Daoy (cell line): Measurements from ENCODE around the gene SSTR5. TPM values are rescaled to one million over a fixed set of nuclear protein-coding genes. Genes with fewer than 3 reads are reported as not detected.
A peak's percentile ranks its signal among the peaks of the same experiment; 100 is the strongest.
"Not testable (repeated sequence)": the region's sequence is repeated elsewhere in the genome, so short reads cannot be mapped to it uniquely, and the experiment has no call there.

Experiments
- DNase-seq: peaks from one replicate; pipeline ENCODE4 v3.0.0-alpha.2; 2015; ENCODE audit warnings: low read depth
- total RNA-seq: library from RNA; depleted of rRNA; stranded (reverse); fragments of >200 nt; shearing (Covaris generic); gene quantifications from 2 replicates; pipeline ENCODE4 v1.2.3, GENCODE V29; 2014; rRNA removed

Gene SSTR5
- total RNA-seq = not detected in 2 replicates

- DNase-seq = no peak
These were observed at the start of gene SSTR5 for GRCh38 chr16:1072526-1073261. TSS of gene SSTR5 (plus strand) at chr16:1072747. CDS start at chr16:1078869, 6,122 bp downstream.

DNA sequence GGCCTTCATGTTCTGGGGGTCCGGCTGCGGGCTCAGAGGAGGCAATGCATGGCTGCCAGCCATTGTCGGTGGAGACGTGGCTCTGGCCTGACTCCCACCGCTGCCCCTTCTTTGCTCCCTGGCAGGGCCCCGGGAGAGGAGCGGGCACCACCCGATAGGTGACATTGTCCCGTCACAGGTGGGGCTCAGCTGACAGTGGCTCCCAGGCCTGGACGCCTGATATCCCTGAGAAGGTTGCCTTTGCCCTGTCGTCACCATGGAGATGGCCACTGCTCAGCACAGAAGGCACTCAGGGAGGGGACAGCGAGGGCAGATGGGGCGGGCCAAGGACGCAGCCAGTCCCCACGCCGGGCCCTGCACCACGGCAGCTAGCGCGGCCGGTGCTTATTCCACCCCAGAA lies 48.4 kb upstream of the SSTR5 start:
- no peak for DNase-seq

DNA sequence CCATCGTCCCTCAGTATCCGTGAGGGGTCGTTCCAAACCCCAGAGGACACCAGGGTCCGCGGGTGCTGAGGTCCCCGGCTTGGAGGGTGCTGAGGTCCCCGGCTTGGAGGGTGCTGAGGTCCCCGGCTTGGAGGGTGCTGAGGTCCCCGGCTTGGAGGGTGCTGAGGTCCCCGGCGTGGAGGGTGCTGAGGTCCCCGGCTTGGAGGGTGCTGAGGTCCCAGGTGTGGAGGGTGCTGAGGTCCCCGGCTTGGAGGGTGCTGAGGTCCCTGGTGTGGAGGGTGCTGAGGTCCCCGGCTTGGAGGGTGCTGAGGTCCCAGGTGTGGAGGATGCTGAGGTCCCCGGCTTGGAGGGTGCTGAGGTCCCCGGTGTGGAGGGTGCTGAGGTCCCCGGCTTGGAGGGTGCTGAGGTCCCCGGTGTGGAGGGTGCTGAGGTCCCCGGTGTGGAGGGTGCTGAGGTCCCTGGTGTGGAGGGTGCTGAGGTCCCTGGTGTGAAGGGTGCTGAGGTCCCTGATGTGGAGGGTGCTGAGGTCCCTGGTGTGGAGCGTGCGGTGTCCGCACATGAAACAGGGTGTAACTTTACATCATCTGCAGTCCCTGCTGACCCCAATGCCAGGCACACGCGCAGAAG lies 47.3 kb upstream of the SSTR5 start:
- DNase-seq = not testable (repeated sequence)

GRCh38 chr16:1026057-1026783 lies 46.3 kb upstream of the SSTR5 start:
- no peak for DNase-seq

DNA sequence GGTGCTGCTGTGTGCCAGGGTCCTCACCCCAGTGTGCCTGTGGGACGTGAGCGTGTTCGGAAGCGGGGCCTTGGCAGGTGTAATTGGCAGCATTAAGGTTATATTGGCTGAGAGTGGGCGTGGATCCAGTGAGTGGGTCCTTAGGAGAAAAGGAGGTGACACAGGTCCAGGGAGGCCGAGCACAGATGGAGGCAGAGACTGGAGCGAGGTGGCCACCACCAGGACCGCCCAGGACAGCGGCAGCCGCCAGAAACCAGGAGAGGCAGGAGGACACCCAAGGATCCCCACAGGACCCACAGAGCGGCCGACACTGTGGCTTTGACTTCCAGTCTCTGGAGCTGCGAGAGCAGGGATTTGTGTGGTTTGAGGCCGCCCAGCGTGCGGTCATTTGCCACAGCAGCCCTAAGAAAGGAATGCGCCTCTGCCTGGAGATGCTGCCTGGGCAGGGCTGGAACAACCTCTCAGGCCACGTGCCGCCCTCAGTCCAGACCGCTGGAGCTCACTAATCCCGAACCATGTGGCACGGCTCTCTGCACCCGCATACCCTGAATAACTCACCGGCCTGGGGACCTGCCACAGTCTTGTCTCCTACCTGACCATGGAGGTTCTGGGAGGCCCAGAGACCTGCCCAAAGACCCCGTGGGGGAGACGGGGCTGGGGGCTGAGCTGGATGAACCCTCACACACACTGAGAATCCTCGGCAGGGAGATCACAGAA lies 45.6 kb upstream of the SSTR5 start:
- no peak for DNase-seq

DNA sequence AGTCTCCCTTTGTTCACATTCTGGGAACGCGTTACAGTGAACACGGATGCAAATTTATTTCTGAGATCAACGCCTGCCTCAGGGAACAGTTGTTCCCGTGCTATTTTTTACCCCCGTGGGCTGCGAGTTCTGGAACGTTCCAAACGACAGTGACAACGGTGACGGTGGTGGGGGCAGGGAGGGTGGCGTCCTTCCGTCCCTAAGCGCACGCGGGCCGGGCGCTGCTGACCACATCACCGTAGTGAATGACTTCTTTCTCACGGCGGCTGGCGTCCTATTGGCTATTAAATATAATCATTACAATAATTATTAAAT lies 45.1 kb upstream of the SSTR5 start:
- DNase-seq = no peak

GRCh38 chr16:1028056-1028455 lies 44.5 kb upstream of the SSTR5 start:
- no peak for DNase-seq

DNA sequence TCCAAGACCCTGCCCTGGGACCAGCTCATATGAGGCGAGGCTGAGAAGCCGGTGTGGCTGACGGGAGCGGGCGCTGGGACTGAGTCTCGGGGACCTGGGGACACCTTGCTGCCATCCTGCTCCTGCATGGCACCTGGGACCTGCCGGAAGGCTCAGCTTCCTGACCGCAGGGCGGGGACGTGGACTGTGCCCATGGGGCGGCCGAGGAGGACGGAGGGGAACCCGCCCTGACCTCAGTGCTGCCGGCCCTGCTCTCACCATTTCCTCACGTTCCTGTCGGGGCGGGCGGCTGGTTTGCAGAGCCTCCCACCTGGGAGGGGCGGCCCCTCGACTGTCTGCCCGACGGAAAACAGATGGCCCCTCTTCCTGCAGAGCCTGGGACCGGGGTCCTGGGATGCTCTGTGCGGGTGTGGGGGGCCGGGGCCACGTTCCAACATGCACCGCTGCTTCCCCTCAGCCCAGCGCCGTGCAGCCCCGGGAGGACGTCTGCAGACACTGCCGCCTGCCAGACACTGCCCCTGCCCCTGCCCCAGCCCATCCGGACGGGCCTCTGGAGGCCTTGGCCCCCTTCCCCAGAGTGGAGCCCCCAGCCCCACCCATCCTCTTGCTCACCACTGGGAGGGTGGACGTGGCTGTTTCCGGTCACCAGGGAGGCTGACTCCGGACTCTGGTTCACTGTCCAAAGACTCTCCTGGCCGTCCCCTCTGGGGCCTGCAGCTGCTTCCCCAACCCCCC lies 43.9 kb upstream of the SSTR5 start:
- DNase-seq = no peak

- DNase-seq = no peak
These were observed 43.3 kb upstream of the SSTR5 start for GRCh38 chr16:1029259-1029545.

- no peak for DNase-seq
These were observed 42.1 kb upstream of the SSTR5 start for GRCh38 chr16:1030473-1030901.

DNA sequence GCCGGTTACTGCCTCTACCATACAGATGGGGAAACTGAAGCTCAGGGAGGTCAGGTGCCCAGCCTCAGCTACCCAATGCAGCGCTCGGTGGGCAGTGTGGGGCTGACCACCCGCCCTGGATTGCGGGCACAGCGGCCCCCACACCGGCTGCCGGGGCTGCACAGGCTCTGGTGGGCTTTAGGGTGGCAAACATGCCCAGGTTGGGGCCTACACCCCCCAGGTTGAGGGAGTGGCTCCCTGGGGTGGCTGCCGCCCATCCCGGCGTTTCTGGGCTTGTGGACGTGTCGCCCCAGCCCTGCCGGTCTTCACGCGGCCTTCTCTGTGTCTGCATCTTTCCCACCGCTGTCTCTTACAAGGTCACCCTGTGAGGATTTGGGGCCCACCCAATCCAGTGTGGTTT lies 40.9 kb upstream of the SSTR5 start:
- DNase-seq = no peak

DNA sequence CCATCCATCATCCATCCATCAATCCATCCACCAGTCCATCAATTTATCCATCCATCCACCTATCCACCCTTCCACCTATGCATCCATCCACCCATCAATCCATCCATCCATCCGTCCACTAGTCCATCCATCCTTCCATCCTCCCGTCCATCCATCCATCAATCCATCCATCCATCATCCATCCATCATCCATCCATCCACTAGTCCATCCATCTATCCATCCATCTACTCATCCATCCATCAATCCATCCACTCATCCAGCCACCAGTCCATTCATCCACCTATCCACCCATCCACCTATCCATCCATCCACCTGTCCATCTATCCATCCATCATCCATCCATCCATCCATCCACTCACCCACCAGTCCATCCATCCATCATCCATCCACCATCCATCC lies 39.9 kb upstream of the SSTR5 start:
- no peak for DNase-seq

DNA sequence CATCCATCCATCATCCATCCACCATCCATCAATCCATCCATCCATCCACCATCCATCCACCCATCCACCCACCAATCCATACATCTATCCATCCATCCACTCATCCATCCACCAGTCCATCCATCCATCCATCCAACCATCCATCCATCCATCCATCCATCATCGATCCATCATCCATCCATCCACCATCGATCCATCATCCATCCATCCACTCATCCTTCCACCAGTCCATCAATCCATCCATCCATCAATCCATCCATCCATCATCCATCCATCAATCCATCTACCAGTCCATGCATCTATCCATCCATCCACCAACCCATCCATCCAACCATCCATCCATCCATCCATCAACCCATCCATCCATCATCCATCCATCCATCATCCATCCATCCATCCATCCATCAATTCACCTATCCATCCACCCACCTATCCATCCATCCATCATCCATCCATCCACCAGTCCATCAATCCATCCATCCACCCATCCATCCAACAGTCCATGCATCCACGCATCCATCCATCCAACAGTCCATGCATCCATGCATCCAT lies 39.3 kb upstream of the SSTR5 start:
- DNase-seq = no peak

DNA sequence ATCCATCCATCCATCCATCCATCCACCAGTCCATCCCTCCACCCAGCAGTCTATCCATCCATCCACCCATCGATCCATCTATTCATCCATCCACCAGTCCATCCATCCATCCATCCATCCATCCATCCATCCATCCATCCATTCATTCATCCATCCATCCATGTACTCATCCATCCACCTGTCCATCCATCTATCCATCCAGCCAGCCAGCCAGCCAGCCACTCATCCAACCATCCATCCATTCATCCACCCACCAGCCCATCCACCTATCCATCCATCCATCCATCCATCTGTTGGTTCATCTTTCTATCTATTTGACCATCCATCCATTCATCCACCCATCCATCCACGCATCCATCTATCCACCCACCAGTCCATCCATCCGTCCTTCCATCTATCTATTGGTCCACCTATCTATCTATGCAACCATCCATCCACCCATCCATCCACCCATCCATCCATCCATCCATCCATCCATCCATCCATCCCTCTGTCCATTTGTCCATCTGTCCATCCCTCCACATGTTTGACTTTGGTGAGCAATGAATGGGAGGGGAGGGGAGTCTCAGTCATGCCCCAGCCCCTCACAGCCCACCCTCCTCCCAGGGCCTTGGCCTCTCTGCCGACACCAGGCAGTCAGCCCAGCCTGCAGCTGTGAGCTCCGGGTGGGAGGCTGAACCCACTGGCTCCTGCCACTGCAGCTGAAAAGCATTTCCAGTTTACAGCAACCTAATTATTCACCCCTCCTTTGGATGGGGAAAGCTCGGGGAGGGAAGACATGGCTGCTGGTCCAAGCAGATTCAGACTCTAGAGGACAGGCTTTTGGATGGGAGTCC lies 38.1 kb upstream of the SSTR5 start:
- DNase-seq = no peak

- DNase-seq = no peak
These were observed 37.5 kb upstream of the SSTR5 start for GRCh38 chr16:1035066-1035415.

GRCh38 chr16:1036166-1036565 lies 36.4 kb upstream of the SSTR5 start:
- no peak for DNase-seq

DNA sequence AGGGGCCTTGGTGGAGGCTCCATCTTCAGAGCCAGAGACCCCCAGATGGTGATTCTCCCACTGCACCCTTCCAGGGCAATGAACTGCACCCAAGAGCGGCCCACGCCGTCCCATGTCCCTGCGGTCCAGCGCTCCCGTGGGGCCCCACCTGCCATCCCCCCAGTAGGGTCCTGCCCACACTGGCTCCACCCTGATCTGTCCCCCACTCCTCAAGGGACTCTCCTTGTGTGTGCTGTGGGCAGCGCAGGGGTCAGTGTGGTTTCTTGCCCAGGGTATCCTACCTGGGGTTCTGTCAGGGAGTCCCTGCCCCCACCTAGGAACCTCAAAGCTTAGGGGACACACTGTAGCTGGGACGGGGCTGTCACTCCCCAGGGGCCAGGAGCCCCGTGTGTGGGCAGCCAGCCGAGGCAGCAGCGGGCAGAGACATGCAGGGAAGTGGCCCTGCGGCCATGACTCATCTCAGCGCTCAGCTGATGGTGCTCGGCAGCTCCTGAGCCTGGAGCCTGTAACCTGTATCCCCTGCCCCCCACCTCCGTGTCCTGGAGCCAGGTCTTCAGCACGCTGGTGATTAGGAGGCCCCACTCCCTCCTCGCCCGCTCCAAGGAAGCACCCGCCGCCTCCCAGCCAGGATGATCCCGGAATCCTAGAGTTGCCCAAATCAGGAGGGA lies 35.7 kb upstream of the SSTR5 start:
- DNase-seq = peak; percentile 67

DNA sequence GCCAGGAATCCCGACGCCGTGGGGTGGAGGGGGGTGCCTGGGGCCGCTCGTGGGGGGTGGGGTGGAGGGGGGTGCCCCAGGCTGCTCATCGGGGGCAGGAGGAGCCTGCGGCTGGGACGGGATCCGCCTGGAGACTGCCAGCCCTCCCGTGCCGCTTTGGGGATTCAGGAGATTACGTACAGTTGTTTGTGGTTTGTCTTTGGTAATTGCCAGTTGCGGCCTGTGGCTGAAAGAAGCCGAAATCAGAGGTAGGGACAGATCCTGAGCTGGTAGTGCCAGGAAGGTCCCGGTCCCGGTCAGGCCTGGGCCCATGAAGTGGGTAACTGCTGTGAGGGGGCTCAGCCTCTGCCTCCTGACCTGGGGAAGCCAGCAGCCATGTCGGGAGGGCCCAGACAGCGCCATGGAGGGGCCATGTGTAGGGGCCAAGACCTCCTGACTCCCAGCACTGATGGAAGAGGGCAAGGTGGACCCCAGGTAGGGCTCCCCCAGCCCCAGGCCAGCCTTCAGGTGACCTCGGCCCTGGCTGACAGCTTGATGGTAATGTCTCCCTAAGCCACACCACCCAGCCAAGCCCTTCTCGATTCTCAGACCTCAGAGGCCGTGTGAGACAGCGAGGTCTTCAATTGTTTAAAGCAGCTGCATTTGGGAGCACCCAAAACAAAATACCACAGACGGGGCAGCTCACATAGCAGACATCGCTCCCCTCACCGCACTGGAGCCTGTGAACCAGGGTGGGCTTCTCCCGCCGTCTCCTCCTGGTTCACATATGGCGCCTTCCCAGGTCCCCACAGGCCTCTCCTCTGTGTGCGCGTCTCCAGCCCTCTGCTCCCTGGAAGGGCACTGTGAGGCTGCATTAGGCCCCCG lies 34.9 kb upstream of the SSTR5 start:
- peak; percentile 32 for DNase-seq

DNA sequence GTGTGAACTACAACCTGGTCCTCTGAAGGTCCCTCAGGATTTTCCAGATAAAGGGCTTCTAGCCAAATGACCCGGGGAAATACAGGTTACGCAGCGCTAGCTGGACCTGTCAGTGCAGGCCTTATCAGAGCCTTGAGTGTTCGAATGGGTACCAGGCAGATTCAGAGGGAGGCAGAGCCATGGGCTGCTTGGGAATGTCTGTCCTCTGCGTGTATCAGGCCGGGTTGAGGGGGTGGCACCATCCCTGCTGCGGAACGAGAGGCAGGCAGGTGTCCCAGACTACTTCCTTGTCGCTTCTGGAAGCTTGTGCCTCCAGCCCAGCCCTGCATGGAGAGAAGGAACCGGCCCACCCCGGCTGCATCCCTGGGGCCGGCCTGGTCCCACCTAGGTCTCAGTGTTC lies 33.6 kb upstream of the SSTR5 start:
- no peak for DNase-seq
